Suppressor macrophage (primary cell): Measurements from ENCODE around the gene SMG9.
"Not testable (repeated sequence)": the region's sequence is repeated elsewhere in the genome, so short reads cannot be mapped to it uniquely, and the experiment has no call there.

ENCODE experiments used
- DNase-seq, 4 experiments: peaks; one replicate each; pipeline ENCODE4 v3.0.0-alpha.2; 2020 to 2022

The SMG9 gene

GRCh38 chr19:43780706-43781525 lies 26.2 kb upstream of the SMG9 start, which contains the start of gene KCNN4:
TSS of gene KCNN4 (minus strand) at chr19:43780973. CDS start at chr19:43780861, 112 bp downstream.
- DNase-seq = peak; percentile 67 to 82 (median 78)

- peak in 3 of 4 experiments; percentile 43 to 63 (median 49) for DNase-seq
These were observed 25.1 kb upstream of the SMG9 start for GRCh38 chr19:43779820-43780219.

- DNase-seq = peak; percentile 44 to 79 (median 68)
These were observed 24.5 kb upstream of the SMG9 start for GRCh38 chr19:43779147-43779819.

- no peak for DNase-seq
These were observed 23.9 kb upstream of the SMG9 start for GRCh38 chr19:43778651-43779050.

GRCh38 chr19:43777163-43777695 lies 22.5 kb upstream of the SMG9 start:
- DNase-seq = peak; percentile 45 to 76 (median 65)

GRCh38 chr19:43776286-43776685 lies 21.5 kb upstream of the SMG9 start:
- DNase-seq = no peak

- DNase-seq = no peak
These were observed 20.6 kb upstream of the SMG9 start for GRCh38 chr19:43775299-43775890.

- not testable (repeated sequence) for DNase-seq
These were observed 20.1 kb upstream of the SMG9 start for GRCh38 chr19:43774940-43775258.

GRCh38 chr19:43774103-43774939 lies 19.6 kb upstream of the SMG9 start:
- DNase-seq = peak; percentile 33 to 73 (median 50)

GRCh38 chr19:43773725-43774102 lies 19.0 kb upstream of the SMG9 start:
- no peak for DNase-seq

- no peak for DNase-seq
These were observed 14.5 kb upstream of the SMG9 start for GRCh38 chr19:43769256-43769655.

GRCh38 chr19:43768273-43769050 lies 13.7 kb upstream of the SMG9 start:
- DNase-seq = peak; percentile 81 to 92 (median 89)

GRCh38 chr19:43767818-43768217 lies 13.1 kb upstream of the SMG9 start:
- DNase-seq = no peak

- no peak for DNase-seq
These were observed 12.6 kb upstream of the SMG9 start for GRCh38 chr19:43767316-43767715.

GRCh38 chr19:43766755-43767043 lies 11.9 kb upstream of the SMG9 start:
- no peak for DNase-seq

GRCh38 chr19:43765109-43765876 lies 10.5 kb upstream of the SMG9 start:
- peak; percentile 90 to 96 (median 93) for DNase-seq

- DNase-seq = not testable (repeated sequence)
These were observed 9.9 kb upstream of the SMG9 start for GRCh38 chr19:43764684-43765083.

- peak; percentile 84 to 96 (median 94) for DNase-seq
These were observed 8.7 kb upstream of the SMG9 start for GRCh38 chr19:43763473-43763939.

- no peak for DNase-seq
These were observed 8.1 kb upstream of the SMG9 start for GRCh38 chr19:43762814-43763213.

- DNase-seq = no peak
These were observed 6.2 kb upstream of the SMG9 start for GRCh38 chr19:43760941-43761340.

GRCh38 chr19:43759515-43759914 lies 4.8 kb upstream of the SMG9 start:
- DNase-seq = peak in 3 of 4 experiments; percentile 28 to 35 (median 28)
